PC-9 (cell line): Measurements from ENCODE around the gene ZMYND11. TPM values are rescaled to one million over a fixed set of nuclear protein-coding genes. Genes with fewer than 3 reads are reported as not detected.

Experiments
- BruUV-seq: library from RNA; stranded (reverse); fragments of 400-500 nt; replicated peaks from 2 replicates; lab custom pipeline; 2021; lab: Mats Ljungman, UMichigan
- CTCF ChIA-PET: fragments of 300-600 bp; sonication (Branson Sonifier 250); formaldehyde crosslinking; loops from one replicate; lab custom pipeline; 2022; ENCODE audit warnings: antibody characterized with exemption; lab: Charles Lee
- POLR2A ChIA-PET: fragments of 300-600 bp; sonication (Branson Sonifier 250); formaldehyde crosslinking; loops from one replicate; lab custom pipeline; 2022; ENCODE audit warnings: antibody characterized with exemption; ENCODE audit not compliant: unreplicated experiment; lab: Charles Lee
- DNase-seq, 2 experiments: peaks; one replicate each; pipeline versions ENCODE4 v3.0.0 to v3.0.0-alpha.2; 2015 to 2022; ENCODE audit warnings: mixed read lengths in 1 of 2
- H2AFZ ChIP-seq: fragments of 200-600 bp; sonication (generic); 2 replicates; pipeline ENCODE4 v1.8.1; 2017; ENCODE audit warnings: antibody characterized with exemption
- H3F3A ChIP-seq: fragments of 200-600 bp; sonication (generic); 2 replicates; pipeline ENCODE4 v1.8.1; 2017; ENCODE audit warnings: antibody characterized with exemption, mild to moderate bottlenecking, low read depth; ENCODE audit not compliant: insufficient read depth
- H3K27ac ChIP-seq: fragments of 200-600 bp; sonication (generic); 2 replicates; pipeline ENCODE4 v1.6.1; 2016; ENCODE audit warnings: mixed run types
- H3K27me3 ChIP-seq: fragments of 200-600 bp; sonication (generic); 2 replicates; pipeline ENCODE4 v1.6.1; 2016; ENCODE audit warnings: low read depth, mixed run types; ENCODE audit not compliant: insufficient read depth
- H3K36me3 ChIP-seq: fragments of 200-600 bp; sonication (generic); 2 replicates; pipeline ENCODE4 v1.6.1; 2016; ENCODE audit warnings: low read depth, mixed run types
- H3K4me1 ChIP-seq: fragments of 200-600 bp; sonication (generic); replicated peaks from 2 replicates; pipeline ENCODE4 v1.6.1; 2016; ENCODE audit warnings: mixed run types; ENCODE audit not compliant: insufficient read depth
- H3K4me2 ChIP-seq: fragments of 200-600 bp; sonication (generic); 2 replicates; pipeline ENCODE4 v1.6.1; 2017; ENCODE audit warnings: mixed run types
- H3K4me3 ChIP-seq: fragments of 200-600 bp; sonication (generic); 2 replicates; pipeline ENCODE4 v1.6.1; 2016; ENCODE audit warnings: mixed run types
- H3K79me2 ChIP-seq: fragments of 200-600 bp; sonication (generic); 2 replicates; pipeline ENCODE4 v1.6.1; 2017; ENCODE audit warnings: low read depth, mixed run types
- H3K9me2 ChIP-seq: fragments of 200-600 bp; sonication (generic); 2 replicates; pipeline ENCODE4 v1.8.1; 2017; ENCODE audit warnings: mild to moderate bottlenecking; ENCODE audit not compliant: insufficient read depth
- H3K9me3 ChIP-seq: fragments of 200-600 bp; sonication (generic); 2 replicates; pipeline ENCODE4 v1.8.1; 2016; ENCODE audit warnings: low read depth; ENCODE audit not compliant: insufficient read depth
- H4K20me1 ChIP-seq: fragments of 200-600 bp; sonication (generic); 2 replicates; pipeline ENCODE4 v1.8.1; 2017; ENCODE audit not compliant: insufficient read depth
- EZH2 ChIP-seq: fragments of 200-600 bp; sonication (generic); IDR thresholded peaks from 2 replicates; pipeline ENCODE4 v1.8.0; 2017; ENCODE audit warnings: antibody characterized with exemption, low read depth
- intact Hi-C: fragments of 100-400 bp; cut with micrococcal nuclease; formaldehyde crosslinking; loops from one replicate; pipeline ENCODE4 v1.10.0; 2022; ENCODE audit not compliant: unreplicated experiment
- total RNA-seq: library from RNA; stranded (reverse); gene quantifications from 2 replicates; pipeline ENCODE4 v1.2.3, GENCODE V29; 2021
- TF ChIP-seq, protein P1 (sequence below): fragments of 200-600 bp; sonication (generic); conservative IDR thresholded peaks from 2 replicates; pipeline ENCODE4 v1.6.1; 2017; ENCODE audit warnings: mixed run types, antibody characterized with exemption, mild to moderate bottlenecking, moderate library complexity

The ZMYND11 gene
- total RNA-seq, 1 experiment from 2014 or later: 51.7 TPM

DNA sequence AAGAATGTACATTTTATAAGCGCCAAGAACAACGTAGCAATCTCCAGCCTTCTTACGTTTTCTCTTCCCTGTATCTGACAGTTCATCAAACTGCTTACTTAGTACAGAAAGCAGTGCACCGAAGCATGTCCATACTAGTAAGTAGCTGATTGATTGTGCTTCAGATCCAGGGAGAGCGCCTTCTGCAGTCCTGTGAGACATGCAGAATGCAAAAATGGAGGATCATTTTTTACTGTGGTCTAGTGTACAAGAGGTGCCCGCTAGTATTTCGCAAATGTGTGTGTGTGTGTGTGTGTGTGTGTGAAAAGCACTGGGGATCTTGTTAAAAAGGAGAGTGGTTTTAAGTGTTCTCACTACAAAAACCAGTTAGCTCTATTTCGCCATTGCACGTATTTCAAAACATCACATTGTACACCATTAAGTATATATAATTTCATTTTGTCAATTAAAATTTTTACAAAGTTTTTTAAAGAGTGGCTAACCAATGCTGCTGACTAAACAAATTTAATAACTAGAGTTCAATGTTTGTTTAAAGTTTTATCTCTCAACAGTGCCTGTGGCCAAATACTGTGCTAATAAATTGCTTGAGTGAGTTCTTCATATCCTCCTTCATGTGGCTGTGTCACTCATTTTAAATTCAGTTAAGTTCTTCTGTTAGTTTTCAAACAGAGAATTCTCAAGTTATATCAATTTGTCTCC, 99.6 kb downstream of the ZMYND11 start:
- POLR2A ChIA-PET: no interaction called here
- H4K20me1 ChIP-seq: no peaks in the 10 kb centered on the region
- no peaks in the 10 kb centered on the region for H3K9me3 ChIP-seq
- H3K4me1 ChIP-seq: no peaks in the 10 kb centered on the region
- H3K36me3 ChIP-seq: no peaks in the 10 kb centered on the region
- TF ChIP-seq, protein P1, sequence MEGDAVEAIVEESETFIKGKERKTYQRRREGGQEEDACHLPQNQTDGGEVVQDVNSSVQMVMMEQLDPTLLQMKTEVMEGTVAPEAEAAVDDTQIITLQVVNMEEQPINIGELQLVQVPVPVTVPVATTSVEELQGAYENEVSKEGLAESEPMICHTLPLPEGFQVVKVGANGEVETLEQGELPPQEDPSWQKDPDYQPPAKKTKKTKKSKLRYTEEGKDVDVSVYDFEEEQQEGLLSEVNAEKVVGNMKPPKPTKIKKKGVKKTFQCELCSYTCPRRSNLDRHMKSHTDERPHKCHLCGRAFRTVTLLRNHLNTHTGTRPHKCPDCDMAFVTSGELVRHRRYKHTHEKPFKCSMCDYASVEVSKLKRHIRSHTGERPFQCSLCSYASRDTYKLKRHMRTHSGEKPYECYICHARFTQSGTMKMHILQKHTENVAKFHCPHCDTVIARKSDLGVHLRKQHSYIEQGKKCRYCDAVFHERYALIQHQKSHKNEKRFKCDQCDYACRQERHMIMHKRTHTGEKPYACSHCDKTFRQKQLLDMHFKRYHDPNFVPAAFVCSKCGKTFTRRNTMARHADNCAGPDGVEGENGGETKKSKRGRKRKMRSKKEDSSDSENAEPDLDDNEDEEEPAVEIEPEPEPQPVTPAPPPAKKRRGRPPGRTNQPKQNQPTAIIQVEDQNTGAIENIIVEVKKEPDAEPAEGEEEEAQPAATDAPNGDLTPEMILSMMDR: no peak
- TF ChIP-seq EZH2: no peak
- intact Hi-C loops: no loop called here
- no peak overlapping the region for H3K27ac ChIP-seq
- no peaks in the 10 kb centered on the region for H3K27me3 ChIP-seq
- no peak overlapping the region for H3K4me2 ChIP-seq
- no peaks in the 10 kb centered on the region for H3K79me2 ChIP-seq
- no peak overlapping the region for H2AFZ ChIP-seq
- no peaks in the 10 kb centered on the region for H3F3A ChIP-seq
- BruUV-seq: no TSS peak
- H3K4me3 ChIP-seq: no peak overlapping the region
- CTCF ChIA-PET: no interaction called here
- no peak for DNase-seq
- H3K9me2 ChIP-seq: no peaks in the 10 kb centered on the region

DNA sequence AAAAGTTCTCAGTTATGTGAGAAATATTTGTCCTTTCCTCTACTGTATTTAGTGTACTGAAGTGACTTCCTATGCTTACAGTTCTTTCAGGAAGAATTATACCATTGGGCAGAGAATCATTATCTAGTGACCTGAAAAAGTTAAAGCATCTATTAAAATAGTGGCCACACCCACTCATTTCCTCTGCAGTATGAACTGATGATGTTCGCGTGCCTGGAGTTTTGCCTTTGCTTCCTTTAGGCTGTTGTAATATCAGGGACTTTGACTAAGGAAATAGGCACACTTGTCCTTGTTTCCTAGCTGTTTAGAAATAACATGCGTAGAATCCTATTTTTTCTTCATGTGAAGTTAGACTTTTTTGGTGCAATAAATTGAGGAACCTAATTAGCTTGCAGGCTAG, 100.7 kb downstream of the ZMYND11 start:
- H3K27me3 ChIP-seq: no peaks in the 10 kb centered on the region
- no peak for DNase-seq
- TF ChIP-seq, protein P1: no peak
- no peak for TF ChIP-seq EZH2
- no peaks in the 10 kb centered on the region for H3K4me1 ChIP-seq
- H3K79me2 ChIP-seq: no peaks in the 10 kb centered on the region
- intact Hi-C loops: no loop called here
- no peak overlapping the region for H2AFZ ChIP-seq
- no peak overlapping the region for H3K27ac ChIP-seq
- no peaks in the 10 kb centered on the region for H3K9me2 ChIP-seq
- BruUV-seq: no TSS peak
- H3K9me3 ChIP-seq: no peaks in the 10 kb centered on the region
- ChIA-PET CTCF (no interaction called here), POLR2A (no interaction called here)
- H3K4me3 ChIP-seq: no peak overlapping the region
- H3K4me2 ChIP-seq: no peak overlapping the region
- H4K20me1 ChIP-seq: no peaks in the 10 kb centered on the region
- H3K36me3 ChIP-seq: no peaks in the 10 kb centered on the region
- no peaks in the 10 kb centered on the region for H3F3A ChIP-seq

DNA sequence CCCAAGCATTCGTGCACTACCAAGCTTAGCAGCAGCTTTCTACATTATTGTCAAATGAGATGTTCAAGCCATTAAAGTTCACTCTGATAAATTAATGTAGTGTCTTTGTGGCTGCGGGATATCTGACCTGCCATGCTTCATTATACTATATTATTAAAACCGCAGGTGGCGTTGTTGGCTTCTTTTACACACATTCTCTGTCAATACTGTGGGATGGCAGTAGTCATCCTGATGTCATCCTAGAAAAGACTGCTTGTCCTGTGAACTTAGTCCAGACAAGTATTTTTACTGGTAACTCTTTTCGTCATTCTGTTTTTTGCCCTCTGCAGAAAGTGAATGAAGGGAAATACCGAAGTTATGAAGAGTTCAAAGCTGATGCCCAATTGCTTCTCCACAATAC, 103.9 kb downstream of the ZMYND11 start:
- H3K27ac ChIP-seq: no peak overlapping the region
- no TSS peak for BruUV-seq

More for the DNA sequence above, 103.9 kb downstream of the ZMYND11 start:
- Histone ChIP-seq H3K4me2 (no peak overlapping the region), H3K79me2 (no peaks in the 10 kb centered on the region), H3K9me2 (no peaks in the 10 kb centered on the region), H3K4me1 (no peaks in the 10 kb centered on the region), H3K36me3 (no peaks in the 10 kb centered on the region), H2AFZ (no peak overlapping the region), H3F3A (no peaks in the 10 kb centered on the region), H3K27me3 (no peaks in the 10 kb centered on the region), H4K20me1 (no peaks in the 10 kb centered on the region), H3K4me3 (no peak overlapping the region), H3K9me3 (no peaks in the 10 kb centered on the region)
- intact Hi-C loops: no loop called here
- ChIA-PET POLR2A (no interaction called here), CTCF (no interaction called here)
- no peak for TF ChIP-seq EZH2
- TF ChIP-seq, protein P1: no peak
- no peak for DNase-seq
